IPS-NIHi7 (cell line): ENCODE results near the gene AJM1.
"Not testable (repeated sequence)": the region's sequence is repeated elsewhere in the genome, so short reads cannot be mapped to it uniquely, and the experiment has no call there.

Experiments used
- DNase-seq: peaks from one replicate; pipeline ENCODE4 v3.0.0; 2012; ENCODE audit warnings: mixed read lengths; ENCODE audit errors: extremely low spot score

The AJM1 gene

GRCh38 chr9:136856541-136857141 lies 14.4 kb downstream of the AJM1 start:
- DNase-seq: no peak

- no peak for DNase-seq
Observed at GRCh38 chr9:136857166-136857565, 14.9 kb downstream of the AJM1 start.

GRCh38 chr9:136857581-136858412 lies 15.5 kb downstream of the AJM1 start:
- no peak for DNase-seq

GRCh38 chr9:136858452-136858843 lies 16.2 kb downstream of the AJM1 start:
- no peak for DNase-seq

- no peak for DNase-seq
Observed at GRCh38 chr9:136858844-136859757, 16.8 kb downstream of the AJM1 start.

GRCh38 chr9:136860529-136860928 lies 18.3 kb downstream of the AJM1 start:
- no peak for DNase-seq

- DNase-seq: no peak
Observed at GRCh38 chr9:136860933-136861873, 18.9 kb downstream of the AJM1 start.

GRCh38 chr9:136861874-136862457 lies 19.7 kb downstream of the AJM1 start:
- no peak for DNase-seq

GRCh38 chr9:136862849-136863622 lies 20.8 kb downstream of the AJM1 start:
- no peak for DNase-seq

GRCh38 chr9:136863623-136864273 lies 21.5 kb downstream of the AJM1 start:
- no peak for DNase-seq

GRCh38 chr9:136865041-136865767 lies 22.9 kb downstream of the AJM1 start:
- DNase-seq: no peak

- DNase-seq: no peak
Observed at GRCh38 chr9:136865768-136866103, 23.5 kb downstream of the AJM1 start.

- not testable (repeated sequence) for DNase-seq
Observed at GRCh38 chr9:136866898-136867421, 24.7 kb downstream of the AJM1 start.

- DNase-seq: no peak
Observed at GRCh38 chr9:136867480-136867879, 25.2 kb downstream of the AJM1 start.

GRCh38 chr9:136867917-136868316 lies 25.6 kb downstream of the AJM1 start:
- DNase-seq: no peak

GRCh38 chr9:136868644-136869043 lies 26.4 kb downstream of the AJM1 start:
- DNase-seq: no peak

GRCh38 chr9:136869611-136870010 lies 27.3 kb downstream of the AJM1 start:
- DNase-seq: not testable (repeated sequence)

- DNase-seq: no peak
Observed at GRCh38 chr9:136875155-136875554, 32.9 kb downstream of the AJM1 start.

GRCh38 chr9:136876476-136876875 lies 34.2 kb downstream of the AJM1 start:
- no peak for DNase-seq
